ENCODE data around the gene EMID1. TPM values are rescaled to one million over a fixed set of nuclear protein-coding genes. Genes with fewer than 3 reads are reported as not detected.
"Not testable (repeated sequence)": the region's sequence is repeated elsewhere in the genome, so short reads cannot be mapped to it uniquely, and the experiment has no call there.

The EMID1 gene
- polyA plus RNA-seq, 3 donors = 59.9 to 106 (median 88.8) TPM

DNA sequence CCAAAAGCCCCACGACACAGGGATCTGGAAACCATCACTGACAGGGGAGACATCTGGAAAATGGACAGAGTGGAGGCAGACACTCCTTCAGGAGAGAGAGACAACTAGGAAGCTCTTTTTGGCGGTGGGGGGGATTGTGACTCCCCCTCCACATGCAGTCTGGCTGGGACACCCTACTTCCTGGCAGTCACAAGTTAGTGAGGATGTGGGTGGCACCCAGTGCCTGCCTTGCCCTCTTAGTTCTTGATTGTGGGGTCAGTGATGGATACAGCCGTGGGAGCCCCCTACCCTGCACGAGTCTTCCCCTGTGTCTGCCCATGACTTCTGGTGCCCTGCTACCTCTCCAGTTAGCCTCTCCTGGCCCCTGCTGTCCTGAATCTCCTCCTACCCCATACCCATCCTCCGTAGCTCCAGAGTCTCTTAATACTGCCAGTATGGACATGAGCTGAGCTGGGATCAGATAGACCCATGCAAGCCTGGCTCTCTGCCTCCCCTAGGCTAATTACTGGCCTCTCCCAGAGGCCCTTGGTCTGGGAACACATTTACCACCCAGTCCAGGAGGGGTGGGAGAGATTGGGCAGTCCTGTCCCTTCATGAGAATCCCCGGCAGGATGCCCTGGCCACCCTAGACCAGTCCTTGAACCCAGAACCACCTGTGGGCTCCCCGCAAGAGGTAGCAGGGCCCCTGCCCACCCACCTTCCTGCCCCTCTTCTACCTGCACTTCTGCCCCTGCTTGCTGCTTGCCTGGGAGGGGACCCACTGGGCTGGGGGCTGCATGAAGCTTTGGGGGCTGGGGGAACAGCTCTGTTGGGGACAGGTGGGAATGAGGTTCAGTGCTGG, 39.3 kb downstream of the EMID1 start:
- DNase-seq (ENCODE audit: extremely low read depth in 1 of 11, low read depth in 9 of 11, low spot score in 4 of 11) = no peak

DNA sequence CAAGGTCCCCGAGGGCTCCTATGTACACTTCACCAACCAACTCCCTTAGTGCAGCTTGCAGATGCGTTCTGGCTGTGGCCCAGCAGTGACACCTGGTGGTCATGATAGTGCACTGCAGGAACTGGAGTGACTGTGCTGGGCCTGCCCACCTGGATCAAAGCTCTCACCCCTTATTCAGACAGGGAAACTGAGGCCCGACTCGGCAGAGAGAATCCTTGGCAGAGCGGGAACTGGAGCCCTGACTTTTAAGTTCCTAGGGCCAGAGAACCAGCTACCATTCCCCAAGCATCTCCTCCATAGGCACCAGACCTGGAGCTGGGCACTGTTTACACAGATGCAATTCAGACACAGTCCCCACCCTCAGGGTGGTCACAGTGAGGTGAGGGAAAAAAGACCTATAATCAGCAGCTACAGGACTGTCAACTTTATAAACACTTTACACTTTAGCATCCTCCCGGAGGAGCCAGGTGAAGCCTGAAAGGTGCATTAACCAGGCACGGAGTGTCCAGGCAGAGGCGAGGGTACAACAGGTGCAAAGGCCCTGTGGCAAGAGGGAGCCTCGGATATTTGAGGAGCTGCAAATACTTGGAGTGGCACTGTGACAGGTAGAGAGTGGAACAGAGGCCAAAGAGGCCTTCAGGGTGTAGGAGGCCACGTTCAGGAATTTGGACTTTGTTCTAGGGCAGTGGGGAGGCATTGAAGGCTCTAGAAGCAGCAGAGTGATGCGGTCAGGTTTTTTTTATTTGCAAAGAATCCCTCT, 40.1 kb downstream of the EMID1 start:
- DNase-seq (ENCODE audit: extremely low read depth in 1 of 11, low read depth in 9 of 11, low spot score in 4 of 11) = peak in 7 of 11 donors; percentile 43 to 60 (median 53)

DNA sequence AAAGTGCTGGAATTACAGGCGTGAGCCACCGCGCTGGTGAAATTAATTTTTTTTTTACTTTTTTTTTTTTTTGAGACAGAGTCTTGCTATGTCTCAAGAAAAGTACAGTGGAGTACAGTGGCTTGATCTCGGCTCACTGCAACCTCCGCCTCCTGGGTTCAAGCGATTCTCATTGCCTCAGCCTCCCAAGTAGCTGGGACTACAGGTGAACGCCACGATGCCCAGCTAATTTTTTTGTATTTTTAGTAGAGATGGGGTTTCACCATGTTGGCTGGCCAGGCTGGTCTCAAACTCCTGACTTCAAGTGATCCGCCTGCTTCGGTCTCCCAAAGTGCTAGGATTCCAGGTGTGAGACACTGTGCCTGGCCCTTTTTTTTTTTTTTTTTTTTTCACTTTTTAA, 42.2 kb downstream of the EMID1 start:
- not testable (repeated sequence) for DNase-seq (ENCODE audit: extremely low read depth in 1 of 11, low read depth in 9 of 11, low spot score in 4 of 11)

DNA sequence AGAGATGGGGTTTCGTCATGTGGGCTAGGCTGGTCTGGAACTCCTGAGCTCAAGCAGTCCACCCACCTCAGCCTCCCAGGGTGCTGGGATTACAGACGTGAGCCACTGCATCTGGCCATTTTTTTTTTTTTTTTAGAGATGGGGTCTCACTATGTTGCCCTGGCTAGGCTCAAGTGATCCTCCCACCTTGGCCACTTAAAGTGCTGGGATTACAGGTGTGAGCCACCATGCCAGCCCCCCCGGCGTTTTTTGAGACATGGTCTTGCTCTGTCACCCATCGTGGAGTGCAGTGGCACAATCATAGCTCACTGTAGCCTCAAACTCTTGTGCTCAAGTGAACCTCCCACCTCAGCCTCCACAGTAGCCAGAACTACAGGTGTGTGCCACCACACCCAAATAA, 45.6 kb downstream of the EMID1 start:
- DNase-seq (ENCODE audit: extremely low read depth in 1 of 11, low read depth in 9 of 11, low spot score in 4 of 11) = no peak

DNA sequence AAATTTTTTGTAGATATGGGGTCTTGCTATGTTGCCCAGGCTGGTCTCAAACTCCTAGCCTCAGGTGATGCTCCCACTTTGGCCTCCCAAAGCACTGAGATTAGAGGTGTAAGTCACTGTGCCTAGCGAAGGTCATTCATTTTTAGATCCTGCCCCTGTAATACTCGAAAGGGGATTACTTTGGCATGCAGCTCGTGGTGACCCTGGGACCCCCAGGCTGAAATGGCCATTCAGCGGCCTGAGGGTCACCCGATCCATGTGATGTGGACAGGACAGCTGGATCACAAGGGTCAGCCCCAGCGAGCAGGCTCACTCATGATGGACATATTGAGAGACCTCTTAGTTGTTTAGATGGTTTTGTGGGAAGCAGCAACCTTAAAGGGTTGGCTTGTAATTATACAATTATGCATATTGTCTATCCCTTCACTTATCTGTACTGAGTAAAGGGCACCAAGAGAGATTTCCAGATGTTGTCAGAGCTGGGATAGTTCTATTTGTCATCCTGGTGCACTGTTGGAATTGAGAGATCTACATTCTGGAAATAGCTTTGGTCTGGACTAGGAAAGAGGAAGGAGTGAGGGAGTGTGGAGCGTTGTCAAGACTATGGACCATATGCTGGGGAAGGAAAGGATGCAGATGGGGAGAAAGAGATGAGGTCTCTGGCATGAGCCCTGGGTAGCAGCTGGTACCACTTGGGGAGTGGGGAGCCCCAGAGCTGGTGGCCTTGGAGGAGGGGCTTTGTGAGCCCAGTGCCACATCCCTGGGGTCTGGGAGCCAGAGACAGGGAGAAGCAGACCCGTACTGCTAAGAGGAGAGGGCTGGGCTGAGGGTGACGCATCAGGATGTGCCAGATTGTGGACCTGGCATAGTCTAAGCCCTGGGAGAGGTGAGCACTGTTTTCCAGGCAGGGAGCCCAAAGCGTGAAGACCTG, 46.5 kb downstream of the EMID1 start:
- no peak for DNase-seq (ENCODE audit: extremely low read depth in 1 of 11, low read depth in 9 of 11, low spot score in 4 of 11)

DNA sequence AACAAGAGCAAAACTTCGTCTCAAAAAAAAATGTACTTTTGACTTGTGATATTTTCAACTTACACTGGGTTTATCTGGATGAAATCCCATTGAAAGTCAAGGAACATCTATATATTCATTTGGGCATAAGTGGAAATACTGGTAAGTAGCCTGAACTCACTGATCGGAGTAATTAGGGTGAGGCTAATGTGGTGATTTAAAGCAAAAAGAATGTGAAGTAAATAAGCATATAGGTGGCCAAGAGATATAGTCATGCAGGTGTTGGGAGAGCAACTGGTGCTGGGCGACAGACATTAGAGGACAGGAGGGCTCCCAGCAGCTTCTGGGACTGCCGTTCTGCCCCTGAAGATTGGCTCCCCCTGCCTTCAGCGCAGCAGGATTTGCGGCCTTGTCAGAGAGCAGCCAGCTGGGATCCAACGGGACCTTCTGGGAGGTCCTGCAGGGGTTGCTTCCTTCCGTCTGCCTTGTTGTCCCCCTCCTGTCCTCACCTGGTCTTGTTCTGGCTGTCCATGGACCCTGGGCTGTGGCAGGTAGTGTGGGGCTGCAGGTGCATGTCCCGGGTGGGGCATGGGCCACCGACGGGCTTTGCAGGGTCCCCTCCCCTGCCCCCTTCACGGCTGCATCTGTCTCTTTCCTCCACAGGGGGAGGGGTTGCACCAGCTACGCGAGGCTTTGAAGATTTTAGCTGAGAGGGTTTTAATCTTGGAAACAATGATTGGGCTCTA, 48.0 kb downstream of the EMID1 start:
- DNase-seq (ENCODE audit: extremely low read depth in 1 of 11, low read depth in 9 of 11, low spot score in 4 of 11) = no peak

DNA sequence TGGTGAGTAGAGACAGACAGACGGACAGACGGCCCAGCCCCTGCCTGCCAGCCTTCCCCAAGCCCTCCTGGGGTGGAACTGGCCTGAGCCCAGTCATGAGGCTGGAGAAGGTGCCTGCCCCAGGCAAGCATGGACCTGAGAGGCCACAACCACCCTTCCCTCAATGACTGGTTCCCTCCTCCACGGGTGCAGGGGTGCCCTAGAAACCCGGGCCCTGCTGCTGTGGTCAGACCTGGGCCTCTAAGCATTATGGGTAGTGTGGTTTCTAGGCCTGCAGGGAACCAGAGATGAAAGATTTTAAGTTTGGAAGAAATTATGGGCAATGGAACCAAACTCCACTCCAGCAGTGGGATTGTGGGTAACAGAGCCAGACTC, 48.6 kb downstream of the EMID1 start:
- no peak for DNase-seq (ENCODE audit: extremely low read depth in 1 of 11, low read depth in 9 of 11, low spot score in 4 of 11)

DNA sequence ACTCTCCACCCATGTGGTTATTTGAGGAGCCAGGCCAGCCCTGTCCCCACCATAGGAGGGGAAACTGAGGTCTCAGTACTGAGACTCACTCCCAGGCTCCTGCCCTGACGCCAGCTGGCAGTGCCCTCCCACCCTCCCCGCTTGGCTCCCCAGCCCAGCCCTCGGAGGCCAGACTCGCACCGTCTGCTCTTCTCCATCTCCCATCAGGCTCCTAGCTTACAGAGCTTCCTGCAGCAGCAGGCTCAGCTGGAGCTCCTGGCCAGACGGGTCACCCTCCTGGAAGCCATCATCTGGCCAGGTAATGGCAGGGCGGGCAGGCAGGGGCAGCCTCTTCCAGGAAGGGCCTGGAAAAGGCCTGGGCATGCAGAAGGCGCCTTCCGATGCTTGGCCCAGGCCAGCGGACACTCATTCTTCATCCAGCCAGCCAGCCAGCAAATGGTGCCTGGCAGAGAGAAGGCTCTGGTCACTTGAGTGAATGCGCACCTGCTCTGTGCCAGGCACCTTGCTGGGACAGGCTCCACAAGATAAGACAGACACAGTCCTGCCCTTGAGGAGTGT, 49.4 kb downstream of the EMID1 start:
- DNase-seq (ENCODE audit: extremely low read depth in 1 of 11, low read depth in 9 of 11, low spot score in 4 of 11) = no peak

DNA sequence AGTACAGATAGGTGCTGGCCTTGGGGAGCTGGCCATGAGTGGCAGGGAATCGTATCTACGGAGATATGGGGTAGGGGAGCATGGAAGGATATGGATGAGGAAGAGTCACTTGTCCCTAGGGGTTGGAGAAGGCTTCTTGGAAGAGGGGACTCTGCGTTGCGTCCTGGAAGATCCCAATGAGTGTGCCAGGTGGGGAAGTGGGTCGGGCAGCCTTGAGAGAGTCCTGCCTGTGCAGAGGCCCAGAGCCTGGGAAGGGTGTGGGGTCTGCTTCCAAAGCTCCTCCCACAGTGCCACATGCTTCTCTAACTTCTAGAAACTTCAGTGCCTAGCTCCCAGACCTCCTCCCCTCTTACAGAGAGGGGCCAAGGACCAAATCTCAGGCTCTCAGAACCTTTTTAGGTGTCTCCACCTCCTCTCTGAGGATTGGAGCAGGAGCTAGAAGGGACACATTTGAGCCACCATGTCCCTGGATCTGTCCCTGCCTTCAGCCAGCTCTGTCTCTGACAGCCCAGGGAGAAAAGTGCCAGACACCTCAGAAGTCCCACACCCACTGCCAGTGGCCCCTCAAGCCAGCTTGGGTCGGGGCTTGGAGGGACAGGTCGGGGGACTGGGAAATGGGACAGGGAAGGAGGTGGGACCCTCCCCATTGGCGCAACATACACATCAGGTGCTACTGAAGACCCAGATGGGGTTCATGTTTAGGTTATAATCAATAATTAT, 51.1 kb downstream of the EMID1 start:
- DNase-seq (ENCODE audit: extremely low read depth in 1 of 11, low read depth in 9 of 11, low spot score in 4 of 11) = no peak

DNA sequence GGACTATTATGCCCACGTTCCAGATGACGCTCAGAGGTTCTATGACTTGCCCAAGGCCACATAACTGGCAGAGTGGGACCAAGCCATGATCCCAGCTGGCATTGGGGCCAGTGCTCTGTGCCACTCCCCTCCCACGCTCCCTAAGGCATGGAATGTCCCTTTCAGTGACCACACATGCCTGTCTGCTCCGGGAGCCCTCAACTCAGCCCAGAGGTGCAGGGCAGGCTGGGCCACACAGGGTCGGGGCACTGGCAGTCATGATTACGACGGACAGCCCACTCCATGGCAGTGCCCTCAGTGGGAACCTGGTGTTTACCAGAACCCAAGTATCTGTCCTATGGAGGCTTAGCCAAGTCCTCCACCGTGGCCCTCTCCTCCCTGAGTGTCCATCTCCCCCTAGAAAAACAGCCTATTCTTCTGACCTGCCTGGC, 52.1 kb downstream of the EMID1 start:
- DNase-seq (ENCODE audit: extremely low read depth in 1 of 11, low read depth in 9 of 11, low spot score in 4 of 11) = no peak

DNA sequence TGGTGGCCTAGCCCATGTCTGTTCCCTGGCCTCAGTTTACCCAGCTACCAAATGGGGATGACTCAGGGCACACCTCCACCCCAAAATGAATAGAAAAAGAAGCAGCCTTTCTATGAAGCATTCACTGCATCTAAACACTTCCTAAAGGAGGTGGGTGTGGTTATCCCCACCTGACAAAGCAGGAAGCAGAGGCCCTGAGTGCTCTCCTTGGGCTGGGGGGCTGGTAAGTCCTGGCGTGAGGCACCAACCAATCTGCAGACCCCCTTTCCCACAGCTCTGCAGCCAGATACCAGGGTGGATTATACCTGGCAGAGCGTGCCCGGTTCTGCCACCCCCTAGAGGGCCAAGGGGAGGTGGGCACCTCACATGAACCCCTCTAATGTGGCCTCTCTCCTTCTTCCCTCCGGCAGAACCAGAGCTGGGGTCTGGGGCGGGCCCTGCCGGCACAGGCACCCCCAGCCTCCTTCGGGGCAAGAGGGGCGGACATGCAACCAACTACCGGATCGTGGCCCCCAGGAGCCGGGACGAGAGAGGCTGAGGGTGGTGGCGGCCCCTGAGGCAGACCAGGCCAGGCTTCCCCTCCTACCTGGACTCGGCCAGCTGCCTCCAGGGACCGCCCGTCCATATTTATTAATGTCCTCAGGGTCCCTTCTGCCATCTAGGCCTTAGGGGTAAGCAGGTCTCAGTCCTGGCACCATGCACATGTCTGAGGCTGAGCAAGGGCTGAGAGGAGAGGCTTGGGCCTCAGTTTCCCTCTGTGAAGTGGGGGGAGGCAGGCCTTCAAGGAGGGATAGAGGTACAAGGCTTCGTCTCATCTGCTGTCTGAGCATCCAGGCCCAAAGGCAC, 52.9 kb downstream of the EMID1 start:
- no peak for DNase-seq (ENCODE audit: extremely low read depth in 1 of 11, low read depth in 9 of 11, low spot score in 4 of 11)

DNA sequence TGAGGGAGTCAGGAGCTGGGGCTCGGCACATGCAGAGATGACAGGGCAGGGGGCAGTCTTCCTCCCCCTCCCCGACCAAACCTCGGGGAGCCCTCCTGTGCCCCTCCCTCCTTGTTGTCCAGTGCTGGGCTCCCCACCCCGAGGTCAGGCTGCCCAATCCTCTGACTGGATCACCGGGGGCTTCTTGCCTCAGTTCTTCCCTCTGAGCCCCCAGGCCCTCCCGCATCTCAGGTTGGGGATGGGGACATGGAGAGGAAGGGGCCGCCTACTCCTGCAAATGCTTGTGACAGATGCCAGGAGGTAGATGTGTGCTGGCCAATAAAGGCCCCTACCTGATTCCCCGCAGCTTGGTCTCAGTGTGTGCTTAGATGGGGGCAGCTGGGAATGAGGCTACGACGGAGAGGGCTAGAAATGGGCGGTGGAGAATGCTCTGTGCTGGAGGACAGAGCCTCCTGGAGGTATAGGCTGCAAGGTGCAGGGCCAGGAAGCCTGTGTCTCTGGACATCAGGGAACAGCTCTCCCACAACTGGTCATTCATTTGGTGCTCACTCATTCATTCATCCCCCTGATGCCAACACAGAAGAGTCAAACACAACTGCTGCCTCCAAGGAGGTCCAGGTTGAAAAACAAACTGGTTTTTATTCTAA, 53.7 kb downstream of the EMID1 start:
- no peak for DNase-seq (ENCODE audit: extremely low read depth in 1 of 11, low read depth in 9 of 11, low spot score in 4 of 11)

DNA sequence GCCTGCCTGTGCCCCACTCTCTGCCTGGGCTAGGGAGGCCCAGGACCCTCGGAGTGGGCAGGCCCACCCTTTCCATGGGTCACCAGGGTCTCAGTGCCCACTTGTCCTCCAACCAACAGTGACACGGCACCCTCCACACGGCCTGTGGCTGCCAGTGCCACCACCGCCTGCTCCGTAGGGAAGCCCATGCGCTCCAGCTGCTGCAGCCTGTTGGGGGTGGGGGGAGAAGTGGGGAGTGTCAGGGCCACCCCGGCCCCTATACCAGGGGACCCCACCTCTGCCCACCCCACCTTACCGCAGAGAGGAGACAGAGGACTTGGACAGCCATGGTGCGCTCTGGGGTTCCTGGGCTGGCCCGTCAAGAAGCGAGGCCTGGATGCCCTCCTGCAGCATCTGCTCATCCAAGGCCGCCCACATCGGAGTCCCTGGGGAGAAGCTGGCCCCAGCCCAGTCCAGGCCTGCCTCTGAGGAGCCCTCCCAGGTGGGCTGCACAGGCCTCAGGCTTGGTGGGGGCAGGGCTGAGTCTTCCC, 54.4 kb downstream of the EMID1 start:
- no peak for DNase-seq (ENCODE audit: extremely low read depth in 1 of 11, low read depth in 9 of 11, low spot score in 4 of 11)

DNA sequence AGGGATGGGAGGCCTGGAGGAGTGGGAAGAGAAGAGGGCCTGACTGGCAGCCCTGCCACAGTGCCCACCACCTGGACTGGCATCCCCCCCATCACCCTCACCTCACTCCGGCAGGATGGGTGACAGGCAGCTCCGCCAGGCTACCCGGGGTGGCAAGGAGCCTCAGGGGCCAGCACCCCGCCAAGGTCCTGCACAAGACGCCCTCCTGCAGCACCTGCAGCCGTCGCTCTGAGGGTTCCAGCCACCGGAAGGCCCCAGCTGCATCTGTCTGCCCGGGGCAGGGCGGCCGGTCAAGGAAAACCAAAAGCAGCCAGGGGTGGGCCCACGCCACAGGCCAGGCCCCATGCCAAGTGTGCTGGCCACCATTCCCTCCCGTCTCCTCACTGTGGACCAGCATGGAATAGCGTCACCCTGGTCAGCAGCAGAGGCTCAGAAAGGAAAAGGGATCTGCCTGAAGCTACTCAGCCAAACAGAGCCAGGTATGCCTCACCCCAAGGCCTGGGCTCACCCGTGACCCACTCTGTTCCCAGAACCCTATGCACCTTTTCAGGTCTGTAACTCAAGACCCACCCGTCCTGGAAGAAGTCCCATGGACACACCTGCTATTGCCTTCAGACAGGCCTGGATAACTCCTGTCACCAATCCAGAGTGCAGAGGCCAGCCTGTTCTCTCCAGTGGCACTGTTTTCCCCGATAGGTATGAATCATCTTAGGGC, 55.1 kb downstream of the EMID1 start:
- no peak for DNase-seq (ENCODE audit: extremely low read depth in 1 of 11, low read depth in 9 of 11, low spot score in 4 of 11)

DNA sequence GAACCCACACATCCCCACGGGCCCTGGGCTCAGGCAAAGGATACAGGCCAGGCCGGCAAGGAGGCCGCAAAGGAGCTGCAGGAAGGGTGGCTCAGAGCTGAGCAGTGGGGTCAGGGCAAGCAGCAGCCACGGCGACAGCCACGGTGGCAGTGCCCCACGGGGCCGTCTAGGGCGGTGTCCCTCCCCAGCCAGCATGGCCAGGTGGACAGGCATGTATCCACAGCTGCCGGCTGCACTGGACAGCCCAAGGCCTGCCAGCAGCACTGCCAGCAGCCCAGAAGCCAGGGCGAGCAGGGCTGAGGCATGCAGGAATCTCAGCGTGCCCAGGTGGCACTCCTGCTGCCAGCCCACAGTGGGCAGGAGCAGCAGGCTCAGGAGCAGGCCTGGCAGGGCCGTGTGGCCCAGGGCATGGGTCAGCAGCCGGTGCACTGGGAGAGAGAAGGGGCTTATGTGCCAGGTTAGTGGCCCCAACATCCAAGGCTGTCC, 58.1 kb downstream of the EMID1 start:
- DNase-seq (ENCODE audit: extremely low read depth in 1 of 11, low read depth in 9 of 11, low spot score in 4 of 11) = no peak

DNA sequence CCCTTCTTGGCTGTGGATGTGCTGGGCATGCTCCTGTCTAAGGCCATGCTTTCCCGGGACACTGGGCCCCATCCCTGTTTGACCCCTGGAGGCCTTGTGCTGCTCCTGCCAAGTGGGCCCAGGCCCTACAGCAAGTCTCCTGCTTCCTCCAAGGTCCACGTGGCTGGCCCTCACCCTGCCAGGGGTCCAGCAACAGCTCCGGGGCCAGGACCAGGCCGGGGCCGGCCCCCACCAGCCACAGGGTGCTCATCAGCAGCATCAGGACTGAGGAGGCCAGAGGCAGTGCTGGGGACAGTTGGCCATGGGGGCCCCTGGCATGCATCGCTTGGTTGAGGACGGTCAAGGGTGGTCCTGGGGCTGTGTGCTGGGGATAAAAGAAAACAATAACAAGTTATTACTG, 59.6 kb downstream of the EMID1 start:
- DNase-seq (ENCODE audit: extremely low read depth in 1 of 11, low read depth in 9 of 11, low spot score in 4 of 11) = no peak

All from renal cortex interstitium (tissue), 11 donors.